Measurements from ENCODE around the gene CYLD.

The CYLD gene

DNA sequence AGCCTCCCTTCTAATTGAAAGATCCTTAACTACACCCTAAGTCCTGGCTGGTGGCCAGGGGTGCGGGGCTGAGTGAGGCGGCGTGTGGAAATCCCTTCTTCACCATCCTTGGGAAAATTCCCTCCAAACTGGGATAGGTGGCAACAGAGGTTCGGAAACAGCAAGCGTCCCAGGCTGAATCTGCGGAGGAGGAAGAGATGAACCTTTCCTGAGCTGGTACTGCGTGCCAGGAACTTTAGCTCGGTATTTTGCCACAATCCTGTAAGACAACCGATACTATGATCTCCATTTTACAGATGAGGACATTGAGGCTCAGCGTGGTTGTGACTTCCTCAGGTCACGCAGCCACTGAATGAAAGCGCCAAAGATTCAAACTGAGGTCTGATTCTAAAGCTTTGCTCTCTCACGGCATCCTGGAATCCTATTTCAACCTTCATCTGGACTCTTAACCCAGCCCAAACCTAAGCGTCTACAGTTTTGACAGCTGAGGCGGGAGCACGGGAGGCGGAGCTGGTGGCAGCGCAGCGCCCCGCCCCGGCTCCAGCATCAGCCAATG is 583 bp upstream of the CYLD start:
- DNase-seq: no peak

DNA sequence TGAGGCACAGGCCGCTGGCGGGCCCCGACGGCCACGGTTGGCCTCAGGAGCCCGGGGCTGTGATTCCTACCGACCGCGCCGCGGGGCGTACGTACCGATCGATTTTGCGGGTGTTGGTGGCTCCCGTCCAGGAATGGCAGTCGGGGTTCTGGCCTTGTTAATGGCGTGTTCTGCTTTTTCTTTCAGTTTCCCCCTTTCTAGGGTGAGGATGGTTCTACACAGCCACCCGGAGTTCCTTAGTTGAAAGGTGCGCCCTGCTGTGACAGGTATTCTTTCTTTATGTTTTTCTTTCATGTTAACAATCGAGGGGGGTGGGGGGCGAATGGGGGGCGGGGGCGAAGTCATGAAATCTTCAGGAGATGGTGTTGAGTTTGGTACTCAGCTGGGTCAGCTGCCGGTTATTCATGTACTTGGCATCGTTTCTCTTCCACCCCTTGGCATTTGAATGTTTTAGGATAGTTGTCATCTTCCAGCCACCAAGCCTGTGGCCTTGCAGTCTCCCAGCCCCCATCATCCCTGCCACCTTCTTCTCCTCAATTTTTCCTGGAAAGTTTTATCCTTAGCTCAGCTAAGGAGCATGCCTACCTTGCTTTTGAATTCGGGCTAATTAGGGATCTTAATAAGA is 802 bp downstream of the CYLD start:
- peak; percentile 43 for DNase-seq

DNA sequence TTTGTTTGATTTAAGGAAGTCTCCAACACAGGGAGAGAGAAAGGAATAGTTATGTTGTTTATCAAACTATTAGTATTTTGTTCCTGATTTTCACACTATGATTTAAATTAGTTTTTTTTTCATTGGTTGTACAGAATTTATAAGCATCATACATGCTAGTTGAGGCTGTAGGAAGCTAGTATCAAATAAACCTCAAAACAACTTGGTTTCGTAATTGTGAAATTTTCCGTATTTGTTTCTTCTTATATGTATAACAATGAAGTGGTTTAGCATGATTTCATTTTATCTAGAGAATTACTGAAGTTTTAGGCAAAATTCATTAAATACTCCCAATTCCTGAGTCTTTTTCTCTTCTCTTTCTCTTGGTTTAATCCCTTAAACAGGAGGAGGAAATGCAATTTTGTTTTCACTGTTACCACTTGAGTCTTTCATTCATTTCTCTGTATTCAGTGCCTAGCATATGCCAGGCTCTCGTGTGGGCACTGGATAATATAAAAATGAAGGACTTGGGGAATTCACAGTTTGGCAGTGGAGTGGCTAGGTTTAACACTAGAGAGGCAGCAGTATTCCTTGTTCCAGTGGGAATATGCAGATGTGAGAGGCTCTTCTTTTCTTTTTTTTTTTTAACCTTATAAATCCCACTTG is 1.8 kb downstream of the CYLD start:
- DNase-seq: no peak

DNA sequence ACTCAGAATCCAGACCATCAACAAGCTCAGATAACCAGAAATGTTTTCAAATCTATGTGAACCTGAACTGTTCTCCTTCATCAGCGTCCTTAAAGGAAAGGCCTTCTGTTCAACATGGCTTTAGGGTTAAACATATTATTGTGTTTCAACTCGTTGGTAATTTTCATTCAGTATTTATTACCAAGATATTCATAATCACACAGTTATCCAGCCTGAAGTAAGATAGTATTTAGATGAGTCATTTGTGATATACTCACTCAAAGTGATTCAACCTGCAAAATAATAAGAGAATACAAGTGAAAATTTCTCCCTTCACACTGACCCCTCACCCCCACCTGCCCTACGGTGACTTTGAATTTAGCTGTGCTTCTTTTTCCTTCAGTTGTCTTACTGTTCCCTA is 3.0 kb downstream of the CYLD start:
- peak; percentile 22 for DNase-seq

GRCh38 chr16:50745940-50746339 is 4.1 kb downstream of the CYLD start:
- no peak for DNase-seq

GRCh38 chr16:50747207-50747956 is 5.5 kb downstream of the CYLD start:
- DNase-seq: no peak

- no peak for DNase-seq
These were observed 9.6 kb downstream of the CYLD start for GRCh38 chr16:50751528-50751927.

- DNase-seq: no peak
These were observed 10.8 kb downstream of the CYLD start for GRCh38 chr16:50752471-50753235.

DNA sequence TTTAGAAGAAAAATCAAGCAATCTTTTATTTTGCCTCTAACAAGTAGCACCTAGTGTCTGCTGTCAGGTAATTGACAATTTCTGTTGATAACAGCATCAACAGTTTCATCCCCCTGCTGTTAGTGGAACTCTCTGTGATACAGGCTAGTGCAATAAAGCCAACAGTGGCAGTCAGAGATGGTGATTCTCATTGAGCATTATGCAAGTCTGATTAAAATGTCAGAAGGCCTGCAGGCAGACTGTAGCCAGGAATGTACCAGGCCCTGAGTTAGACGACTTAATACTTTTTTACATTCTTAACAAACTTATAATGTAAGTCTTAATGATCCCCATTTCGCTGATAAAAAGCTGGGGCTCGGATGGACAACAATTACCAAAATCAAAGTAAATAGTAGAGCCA is 14.6 kb downstream of the CYLD start:
- DNase-seq: no peak

DNA sequence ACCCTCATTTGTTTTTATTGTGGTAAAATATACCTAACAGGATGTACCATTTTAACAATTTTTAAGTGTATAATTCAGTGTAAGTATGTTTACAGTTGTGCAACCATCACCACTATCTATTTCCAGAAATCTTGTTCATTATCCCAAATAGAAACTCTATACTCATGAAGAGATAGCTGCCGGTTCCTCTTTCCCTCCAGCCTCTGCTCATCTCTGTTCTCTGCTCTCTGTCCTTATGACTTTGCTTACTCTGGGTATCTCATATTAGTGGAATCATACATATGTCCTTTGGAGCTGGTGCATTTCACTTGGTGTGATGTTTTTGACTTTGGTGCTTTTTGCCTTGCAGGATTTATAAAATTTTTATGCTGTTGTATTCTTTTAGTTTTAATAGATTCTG is 19.4 kb downstream of the CYLD start:
- no peak for DNase-seq

GRCh38 chr16:50762241-50762640 is 20.4 kb downstream of the CYLD start:
- DNase-seq: no peak

DNA sequence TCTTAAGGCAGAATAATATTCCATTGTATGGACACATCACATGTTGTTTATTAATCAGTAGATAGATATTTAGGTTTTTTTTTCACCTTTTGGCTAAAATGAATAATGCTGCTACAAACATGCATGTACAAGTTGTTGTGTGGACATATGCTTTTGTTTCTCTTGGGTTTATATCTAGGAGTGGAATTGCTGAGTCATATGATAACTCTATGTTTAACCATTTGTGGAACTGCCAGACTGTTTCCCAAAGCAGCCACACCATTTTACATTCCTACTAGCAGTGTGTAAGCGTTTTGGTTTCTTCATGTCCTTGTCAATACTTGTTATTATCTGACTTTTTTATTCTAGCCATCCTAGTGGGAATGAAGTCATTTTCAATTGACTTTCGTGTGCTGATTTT is 21.3 kb downstream of the CYLD start:
- peak; percentile 39 for DNase-seq

DNA sequence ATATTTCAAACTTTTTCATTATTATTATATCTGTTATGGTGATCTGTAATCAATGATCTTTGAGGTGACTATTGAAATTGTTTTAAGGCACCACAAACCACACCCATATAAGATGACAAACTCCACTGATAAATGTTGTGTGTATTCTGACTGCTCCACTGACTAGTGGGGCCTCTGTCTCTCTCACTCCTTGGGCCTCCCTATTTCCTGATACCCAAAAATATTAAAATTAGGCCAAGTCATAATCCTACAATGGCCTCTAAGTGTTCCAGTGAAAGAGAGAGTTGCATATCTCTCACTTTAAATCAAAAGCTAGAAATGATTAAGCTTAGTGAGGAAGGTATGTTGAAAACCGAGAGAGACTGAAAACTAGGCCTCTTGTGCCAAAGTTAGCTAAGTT is 23.4 kb downstream of the CYLD start:
- no peak for DNase-seq

- DNase-seq: no peak
These were observed 24.0 kb downstream of the CYLD start for GRCh38 chr16:50765861-50766260.

DNA sequence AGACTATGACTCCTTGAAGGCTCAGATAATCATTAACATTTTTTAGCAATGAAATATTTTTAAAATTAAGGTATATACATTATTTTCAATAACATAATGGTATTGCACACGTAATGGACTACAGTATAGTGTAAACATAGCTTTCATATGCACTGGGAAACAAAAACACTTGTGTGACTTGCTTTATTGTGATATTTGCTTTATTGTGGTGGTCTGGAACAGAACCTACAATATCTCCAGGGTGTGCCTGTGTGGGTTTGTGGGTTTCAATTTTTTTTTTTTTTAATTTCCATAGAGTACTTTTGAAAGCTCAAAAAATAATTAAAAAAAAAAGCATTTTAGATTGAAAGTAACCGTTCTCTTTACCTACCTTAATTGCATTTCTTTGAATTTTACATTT is 25.3 kb downstream of the CYLD start:
- DNase-seq: no peak

GRCh38 chr16:50771366-50771765 is 29.5 kb downstream of the CYLD start:
- peak; percentile 73 for DNase-seq

DNA sequence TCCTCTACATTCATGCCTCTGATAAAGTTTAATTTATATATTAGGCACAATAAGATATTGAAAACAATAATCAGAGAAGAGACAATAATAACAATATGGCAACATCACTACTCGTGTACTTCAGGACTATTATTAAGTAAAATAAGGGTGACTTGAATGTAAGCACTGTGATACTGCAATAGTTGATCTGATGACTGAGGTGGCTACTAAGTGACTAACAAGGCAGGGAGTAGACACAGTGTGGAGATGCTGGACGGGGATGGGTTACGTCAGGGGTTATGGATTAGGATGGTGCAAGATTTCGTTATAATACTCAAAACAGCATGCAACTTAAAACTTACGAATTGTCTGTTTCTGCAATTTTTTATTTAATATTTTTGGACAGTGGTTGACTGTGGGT is 32.5 kb downstream of the CYLD start:
- DNase-seq: no peak

- no peak for DNase-seq
These were observed 33.1 kb downstream of the CYLD start for GRCh38 chr16:50774960-50775359.

DNA sequence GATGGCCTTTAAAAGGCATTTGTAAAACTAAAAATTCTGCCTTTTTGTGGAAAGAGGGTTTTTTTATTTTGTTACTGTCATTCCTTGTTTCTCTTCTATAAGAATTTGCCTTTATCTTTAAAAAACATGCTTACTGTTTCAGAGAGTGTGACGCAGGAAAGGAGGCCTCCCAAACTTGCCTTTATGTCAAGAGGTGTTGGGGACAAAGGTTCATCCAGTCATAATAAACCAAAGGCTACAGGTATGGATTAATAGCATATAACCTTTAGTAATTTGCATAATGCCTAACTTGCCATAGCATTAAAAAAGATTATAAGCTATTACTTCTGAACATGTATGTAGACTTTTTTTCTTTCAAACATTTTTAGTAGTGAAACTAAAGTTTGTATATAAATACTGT is 34.2 kb downstream of the CYLD start:
- no peak for DNase-seq

GRCh38 chr16:50778284-50779163 is 36.6 kb downstream of the CYLD start:
- no peak for DNase-seq

- DNase-seq: no peak
These were observed 39.2 kb downstream of the CYLD start for GRCh38 chr16:50781043-50781442.

GRCh38 chr16:50781518-50781917 is 39.6 kb downstream of the CYLD start:
- no peak for DNase-seq

All from fibroblast of skin of right biceps (primary cell).